ENCODE data around the gene OR10R2. TPM values are rescaled to one million over a fixed set of nuclear protein-coding genes. Genes with fewer than 3 reads are reported as not detected.
"Not testable (repeated sequence)": the region's sequence is repeated elsewhere in the genome, so short reads cannot be mapped to it uniquely, and the experiment has no call there.

OR10R2 gene, protein sequence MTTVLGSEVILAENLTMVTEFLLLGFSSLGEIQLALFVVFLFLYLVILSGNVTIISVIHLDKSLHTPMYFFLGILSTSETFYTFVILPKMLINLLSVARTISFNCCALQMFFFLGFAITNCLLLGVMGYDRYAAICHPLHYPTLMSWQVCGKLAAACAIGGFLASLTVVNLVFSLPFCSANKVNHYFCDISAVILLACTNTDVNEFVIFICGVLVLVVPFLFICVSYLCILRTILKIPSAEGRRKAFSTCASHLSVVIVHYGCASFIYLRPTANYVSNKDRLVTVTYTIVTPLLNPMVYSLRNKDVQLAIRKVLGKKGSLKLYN
- not detected in 2 replicates for total RNA-seq

DNA sequence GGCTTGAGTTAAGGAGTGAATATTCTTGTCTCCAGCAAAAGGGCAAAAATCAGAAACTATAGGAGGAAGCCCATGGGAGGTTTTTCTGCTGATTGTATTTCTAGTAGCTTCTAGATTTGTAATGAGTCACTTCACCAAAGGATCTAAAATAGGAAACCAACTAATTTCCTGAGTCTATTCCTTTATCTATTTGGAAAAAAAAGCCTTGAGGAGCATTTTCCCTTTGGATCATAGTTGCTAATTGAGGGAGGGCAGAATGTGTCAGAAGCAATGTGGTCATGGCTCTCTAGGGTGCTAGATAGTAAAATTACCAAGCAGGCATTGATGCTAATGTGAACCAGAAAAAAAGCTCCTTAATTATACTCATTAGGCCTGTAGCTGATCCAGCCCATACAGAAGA is at the start of gene OR10R2:
Gene OR10R2 (plus strand): TSS at position 301 of the 400 bp plus-strand sequence. CDS start 106 bp downstream, outside the sequence.
- intact Hi-C loops (cut with micrococcal nuclease), result no loop called here

DNA sequence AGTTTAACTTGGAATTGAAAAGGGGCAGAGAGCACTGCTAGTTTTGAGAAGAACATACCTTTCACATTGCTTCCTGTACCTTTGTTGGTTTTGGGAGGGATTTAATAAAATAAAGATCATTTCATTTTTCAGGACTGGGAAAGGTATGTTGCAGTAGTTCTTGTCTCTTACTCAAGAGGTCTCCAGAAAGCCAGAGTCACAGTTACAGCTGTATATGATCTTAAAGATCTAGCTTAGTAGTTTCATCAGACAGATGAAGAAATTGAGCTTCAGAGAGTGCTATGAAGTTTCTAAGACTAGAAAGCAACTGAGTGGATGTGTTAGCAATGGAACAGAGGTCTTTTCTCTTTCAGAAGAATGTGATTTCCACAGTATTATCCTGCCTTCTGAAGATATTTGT is 47.0 kb upstream of the OR10R2 start:
- intact Hi-C loops (cut with micrococcal nuclease), result no loop called here

DNA sequence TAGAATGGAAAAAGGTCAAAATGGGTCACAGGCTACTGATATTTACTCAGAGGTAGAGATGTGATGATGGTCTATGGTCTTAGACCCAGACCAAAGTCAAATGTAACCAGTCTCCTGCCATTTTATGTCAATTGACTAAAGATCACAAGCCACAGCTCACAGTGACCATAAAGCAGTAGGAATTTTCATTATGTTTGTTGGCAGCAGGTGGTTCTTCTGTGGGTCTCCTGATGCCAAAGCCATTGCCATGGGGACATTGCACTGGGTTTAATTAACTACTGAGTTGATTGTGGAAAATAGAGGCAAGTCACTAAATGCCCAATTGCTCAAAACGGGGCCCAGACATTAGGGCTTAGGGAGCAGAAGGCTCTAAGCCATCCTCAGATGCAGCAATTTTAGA is 45.9 kb upstream of the OR10R2 start, which contains the start of gene OR10K2:
Gene OR10K2 (minus strand): TSS at position 101 of the 400 bp plus-strand sequence. CDS start 5,371 bp downstream, outside the sequence.
- intact Hi-C loops (cut with micrococcal nuclease), result no loop called here

DNA sequence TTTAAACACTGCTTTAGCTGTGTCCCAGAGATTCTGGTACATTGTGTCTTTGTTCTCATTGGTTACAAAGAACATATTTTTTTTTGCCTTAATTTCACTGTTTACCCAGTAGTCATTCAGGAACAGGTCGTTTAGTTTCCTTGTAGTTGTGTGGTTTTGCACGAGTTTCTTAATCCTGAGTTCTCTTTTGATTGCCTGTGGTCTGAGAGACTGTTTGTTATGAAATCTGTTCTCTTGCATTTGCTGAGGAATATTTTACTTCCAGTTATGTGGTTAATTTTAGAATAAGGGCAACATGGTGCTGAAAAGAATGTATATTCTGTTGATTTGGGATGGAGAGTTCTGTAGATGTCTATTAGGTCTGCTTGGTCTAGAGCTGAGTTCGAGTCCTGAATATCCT is 41.9 kb upstream of the OR10R2 start:
- intact Hi-C loops (cut with micrococcal nuclease), result not testable (repeated sequence)

DNA sequence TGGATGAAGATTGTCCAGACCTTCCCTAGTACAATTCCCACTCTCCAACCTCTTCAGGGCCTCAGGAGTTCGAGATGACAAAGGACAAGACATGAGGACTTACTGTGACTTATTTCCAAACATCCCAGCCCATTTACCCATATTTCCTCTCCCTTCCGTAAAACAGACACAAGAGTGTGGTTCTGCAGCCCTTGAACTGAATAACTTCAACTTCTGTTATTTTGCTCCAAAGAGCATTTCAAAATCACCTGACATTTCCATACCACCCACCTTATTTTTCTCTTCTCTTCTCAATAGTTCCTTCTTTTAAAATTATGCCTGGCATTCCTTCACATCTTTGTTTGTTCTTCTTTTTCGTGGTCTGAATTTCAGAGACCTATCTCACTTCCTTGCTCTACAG is 37.3 kb upstream of the OR10R2 start:
- intact Hi-C loops (cut with micrococcal nuclease), result no loop called here

DNA sequence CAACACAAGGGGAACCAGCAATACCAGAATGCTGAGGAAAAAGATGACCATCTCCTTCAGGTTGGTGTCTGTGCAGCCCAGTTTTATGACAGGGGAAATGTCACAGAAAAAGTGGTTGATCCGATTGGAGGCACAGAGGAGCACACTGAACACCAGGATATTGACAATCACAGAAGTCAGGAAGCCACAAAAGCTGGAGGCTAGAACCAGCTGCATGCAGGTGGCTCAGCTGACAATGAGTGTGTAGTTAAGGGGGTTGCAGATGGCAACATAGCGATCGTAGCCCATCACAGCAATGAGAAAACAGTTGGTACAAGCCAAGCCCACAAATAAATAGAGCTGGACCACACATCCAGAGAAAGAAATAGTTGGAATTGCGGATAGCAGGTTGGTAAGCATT is 26.6 kb upstream of the OR10R2 start:
- intact Hi-C loops (cut with micrococcal nuclease), result no loop called here

DNA sequence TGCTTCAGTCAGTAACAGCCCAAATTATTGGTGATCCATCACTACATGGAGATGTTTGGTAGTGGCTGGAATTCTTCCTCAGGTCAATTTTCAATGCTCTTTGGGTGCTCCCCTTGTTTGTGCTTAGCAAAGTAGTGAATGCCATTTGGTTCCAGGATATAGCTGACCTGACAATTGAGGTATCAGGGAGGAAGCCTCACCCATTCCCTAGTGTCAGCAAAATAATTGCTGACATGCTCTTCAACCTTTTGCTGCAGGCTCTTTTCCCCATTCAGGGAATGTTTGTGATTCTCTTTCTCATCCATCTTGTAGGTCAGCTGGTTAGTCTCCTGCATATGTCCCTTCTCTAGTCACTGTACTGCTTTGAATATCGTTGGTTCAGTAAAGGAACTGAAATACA is 17.5 kb upstream of the OR10R2 start:
- intact Hi-C loops (cut with micrococcal nuclease), result no loop called here

DNA sequence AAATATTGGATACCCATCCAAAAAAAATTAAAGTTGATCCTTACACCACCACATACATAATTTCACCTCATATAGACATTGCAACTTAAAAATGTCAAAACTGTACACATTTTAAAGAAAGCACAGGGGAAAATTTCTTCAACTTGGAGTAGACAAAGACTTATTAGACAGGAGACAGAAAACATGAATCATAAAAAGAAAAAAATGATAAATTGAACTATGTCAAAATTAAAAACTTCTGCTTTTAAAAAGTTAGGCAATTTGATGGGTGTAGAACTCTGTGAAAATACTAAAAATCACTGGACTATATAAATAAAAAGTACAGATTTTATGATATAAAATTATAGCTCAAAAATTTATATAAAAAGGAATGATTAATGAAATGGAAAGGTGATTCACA is 14.8 kb upstream of the OR10R2 start:
- intact Hi-C loops (cut with micrococcal nuclease), result no loop called here

DNA sequence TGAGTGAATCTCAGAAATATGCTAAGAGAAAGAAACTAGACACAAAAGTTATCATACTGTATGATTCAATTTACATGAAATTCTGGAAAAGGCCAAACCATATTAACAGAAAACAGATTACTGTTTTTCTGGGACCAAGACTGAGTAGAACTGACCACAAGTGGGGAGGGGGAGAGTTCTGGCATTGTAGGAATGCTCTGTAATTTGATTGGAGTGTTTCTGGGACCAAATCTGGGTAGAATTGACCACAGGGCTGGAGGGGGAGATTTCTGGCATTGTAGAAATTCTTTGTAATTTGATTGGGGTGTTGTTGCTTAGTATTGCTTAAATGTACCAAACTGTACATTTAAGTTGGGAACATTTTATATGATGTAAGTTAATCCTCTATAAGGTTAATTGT is 13.8 kb upstream of the OR10R2 start:
- intact Hi-C loops (cut with micrococcal nuclease), result no loop called here

DNA sequence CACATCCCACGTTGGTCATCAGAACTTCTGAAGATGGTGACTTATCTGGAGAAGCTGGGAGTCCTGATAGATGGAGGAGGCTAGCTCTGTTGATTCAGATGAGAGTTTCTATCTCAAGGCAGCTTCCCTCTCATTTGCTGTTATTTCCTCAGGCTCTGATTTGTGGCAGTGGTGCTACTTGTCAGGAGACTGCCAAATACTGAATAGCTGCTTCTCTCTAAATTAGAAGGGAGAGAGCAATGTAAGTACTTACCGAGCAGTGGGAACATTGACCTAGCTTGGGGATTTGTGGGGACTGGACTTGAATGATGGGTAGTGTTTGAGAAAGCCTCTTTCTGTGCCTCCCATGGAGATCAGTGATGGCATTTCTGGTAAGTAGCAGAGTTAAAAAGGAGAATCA is 10.5 kb upstream of the OR10R2 start, which contains the start of gene OR10K1:
Gene OR10K1 (plus strand): TSS at position 301 of the 400 bp plus-strand sequence. CDS start 3,728 bp downstream, outside the sequence.
- intact Hi-C loops (cut with micrococcal nuclease), result no loop called here

DNA sequence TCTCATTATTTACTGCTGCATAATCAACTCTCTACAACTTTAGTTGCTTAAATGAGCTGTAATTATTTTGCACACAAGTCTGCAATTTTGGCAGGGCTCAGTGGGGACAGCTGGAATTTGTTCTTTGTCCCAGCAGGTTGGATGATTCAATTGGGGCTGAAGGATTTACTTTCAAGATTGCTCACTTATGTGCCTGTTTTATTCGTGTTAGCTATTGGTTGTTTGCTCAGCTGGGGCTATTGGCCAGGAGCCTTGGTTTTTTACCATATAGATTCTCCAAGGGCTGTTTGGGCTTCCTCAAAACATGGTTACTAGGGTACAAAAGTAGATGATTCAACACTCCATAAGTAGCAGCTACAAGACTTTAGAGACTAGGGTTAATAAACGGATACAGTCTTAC is 13.4 kb downstream of the OR10R2 start:
- intact Hi-C loops (cut with micrococcal nuclease), result no loop called here

DNA sequence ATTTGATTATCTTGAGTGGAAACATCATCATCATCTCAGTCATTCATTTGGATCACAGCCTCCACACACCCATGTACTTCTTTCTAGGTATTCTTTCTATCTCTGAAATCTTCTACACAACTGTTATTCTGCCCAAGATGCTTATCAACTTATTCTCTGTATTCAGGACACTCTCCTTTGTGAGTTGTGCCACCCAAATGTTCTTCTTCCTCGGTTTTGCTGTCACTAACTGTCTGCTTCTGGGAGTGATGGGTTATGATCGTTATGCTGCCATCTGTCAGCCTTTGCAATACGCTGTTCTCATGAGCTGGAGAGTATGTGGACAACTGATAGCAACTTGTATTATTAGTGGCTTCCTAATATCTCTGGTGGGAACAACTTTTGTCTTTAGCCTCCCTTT is 19.3 kb downstream of the OR10R2 start:
- intact Hi-C loops (cut with micrococcal nuclease), result no loop called here

DNA sequence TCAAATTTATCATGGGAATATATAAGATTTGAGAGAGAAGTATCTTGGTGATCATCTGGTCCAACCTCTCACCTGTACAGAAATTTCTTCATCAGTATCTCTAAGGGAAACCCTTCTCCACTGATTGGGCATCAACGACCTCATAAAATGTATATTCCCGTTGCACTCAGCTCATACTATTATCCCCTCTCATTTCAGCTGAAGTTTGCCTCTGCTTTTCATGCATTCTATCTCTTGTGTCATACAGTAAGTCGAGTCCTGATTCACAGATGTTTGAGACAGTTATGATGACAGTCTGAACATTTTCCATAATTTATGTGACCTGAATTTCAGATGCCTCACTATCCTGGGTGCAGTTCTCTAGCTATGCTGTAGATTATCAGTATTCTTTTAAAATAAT is 21.0 kb downstream of the OR10R2 start:
- intact Hi-C loops (cut with micrococcal nuclease), result no loop called here

DNA sequence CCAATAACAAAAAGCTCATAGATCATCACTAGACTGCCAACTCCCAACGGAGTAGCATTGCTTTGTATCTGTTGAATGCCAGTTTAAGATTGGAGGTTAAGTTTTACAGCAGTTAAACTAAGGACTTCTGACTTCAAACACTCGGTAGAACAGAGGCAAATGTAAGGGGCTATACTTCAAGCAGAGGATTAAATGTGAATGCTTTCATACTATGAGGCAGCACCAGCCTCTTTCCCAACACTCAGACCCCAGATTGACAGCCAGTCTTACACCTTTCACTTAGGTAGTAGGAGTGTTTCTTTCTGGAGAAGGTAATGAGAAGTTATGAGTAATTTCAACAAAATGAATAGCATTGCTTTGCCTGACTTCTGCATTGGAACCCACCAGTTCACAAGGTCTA is 22.8 kb downstream of the OR10R2 start:
- intact Hi-C loops (cut with micrococcal nuclease), result no loop called here

DNA sequence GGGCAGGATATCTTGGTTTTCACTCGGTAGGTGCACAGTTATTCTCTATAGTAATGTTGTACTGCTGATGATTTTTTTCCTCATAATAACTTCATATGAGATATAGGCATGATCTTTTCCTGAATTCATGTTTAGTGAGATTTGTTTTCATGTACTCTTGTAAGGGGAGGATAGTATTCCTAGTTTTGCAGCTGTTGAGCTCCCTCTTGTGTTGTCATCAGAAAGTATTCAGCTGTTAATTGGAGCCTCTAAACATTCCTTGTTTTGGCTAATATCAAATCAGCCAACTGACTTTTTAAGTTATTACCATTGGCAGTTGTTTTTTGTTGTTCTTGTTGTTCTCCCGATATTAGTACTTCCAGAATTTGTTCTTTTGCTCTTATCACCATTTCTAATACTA is 24.4 kb downstream of the OR10R2 start:
- intact Hi-C loops (cut with micrococcal nuclease), result loop anchor here (1.0 kb wide), 1 partner anchor 250 kb away; no protein-coding TSS in a partner anchor

DNA sequence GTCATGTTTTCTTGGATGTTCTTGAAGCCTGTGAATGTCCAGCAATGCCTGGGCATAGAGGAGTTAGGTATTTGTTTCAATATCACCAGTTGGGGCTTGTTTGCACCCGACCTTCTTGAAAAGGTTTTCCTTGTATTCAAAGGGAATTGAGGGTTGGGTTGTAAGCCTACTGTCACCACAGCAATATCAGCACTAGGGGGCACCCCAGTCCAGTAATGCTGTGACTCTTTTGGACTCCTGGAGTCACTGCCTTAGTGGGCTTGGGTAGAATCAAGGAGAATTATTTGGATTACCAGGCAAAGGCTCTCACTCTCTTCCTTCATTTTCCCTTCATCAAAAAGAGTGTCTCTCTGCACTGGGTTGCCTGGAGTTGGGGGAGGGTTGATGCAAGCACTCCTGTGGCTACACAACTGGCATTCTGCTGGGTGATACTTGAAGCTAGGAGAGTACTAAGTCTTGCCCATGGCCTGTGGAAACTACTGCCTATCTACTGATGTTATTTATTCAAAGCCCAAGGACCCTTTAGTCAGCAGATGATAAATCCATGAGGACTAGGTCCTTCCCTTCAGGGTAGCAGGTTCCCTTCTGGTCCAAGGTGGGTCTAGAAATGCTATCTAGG is 34.5 kb downstream of the OR10R2 start:
- intact Hi-C loops (cut with micrococcal nuclease), result loop anchor here (1.0 to 5.0 kb wide), 3 partner anchors 304 to 561 kb away; no protein-coding TSS in a partner anchor

DNA sequence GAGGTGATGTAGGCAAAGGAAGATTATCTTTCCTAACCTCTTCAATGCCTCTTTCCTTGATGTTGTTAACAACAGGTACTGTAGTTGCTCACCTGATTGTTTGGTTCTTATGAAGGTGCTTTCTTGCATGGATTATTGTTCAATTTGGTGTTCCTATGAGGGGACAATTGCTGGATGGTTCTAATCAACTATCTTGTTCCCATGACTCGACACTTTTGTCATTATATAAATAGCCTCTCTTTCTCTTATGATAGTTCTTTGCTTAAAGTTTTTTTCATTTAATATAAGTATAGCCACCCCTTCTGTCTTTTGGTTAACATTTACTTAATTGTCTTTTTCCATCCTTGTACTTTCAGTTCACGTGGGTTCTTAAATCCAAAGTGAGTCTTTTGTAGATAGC is 35.5 kb downstream of the OR10R2 start:
- intact Hi-C loops (cut with micrococcal nuclease), result loop anchor here (5.0 kb wide), 2 partner anchors 305 to 560 kb away; no protein-coding TSS in a partner anchor

DNA sequence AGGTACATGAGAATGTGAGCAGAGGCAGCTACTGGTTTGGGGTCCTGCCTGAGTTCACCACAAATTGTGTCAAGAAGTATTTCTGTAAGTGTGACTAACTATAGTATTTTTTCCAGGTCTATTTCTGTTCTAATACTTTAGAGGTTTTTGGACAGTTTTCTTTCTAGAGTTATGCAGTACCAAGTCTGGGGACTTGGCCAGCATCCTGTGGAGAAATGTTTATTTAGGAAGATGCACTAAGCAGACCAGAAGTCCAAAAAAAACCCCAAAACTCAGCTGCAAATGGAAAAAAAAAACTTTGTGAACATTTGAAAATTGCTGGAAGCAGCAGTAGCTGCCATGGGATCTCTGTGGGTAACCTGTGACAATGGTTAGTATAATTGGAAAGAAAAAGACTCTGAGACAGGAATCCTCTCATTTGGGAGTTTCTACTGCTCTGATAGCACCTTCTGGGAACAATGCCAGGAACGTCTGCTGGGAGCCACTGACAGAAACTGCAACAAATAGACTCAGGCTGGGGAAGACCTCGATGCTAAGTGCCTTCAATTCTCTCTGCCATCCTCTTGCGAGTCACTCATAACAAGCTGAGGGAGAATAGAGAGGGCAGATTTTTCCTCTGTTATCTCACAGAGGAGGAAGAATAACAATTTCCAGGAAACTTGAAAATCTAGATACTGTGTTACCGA is 37.6 kb downstream of the OR10R2 start:
- intact Hi-C loops (cut with micrococcal nuclease), result loop anchor here (5.0 kb wide), 2 partner anchors 307 to 558 kb away; no protein-coding TSS in a partner anchor

DNA sequence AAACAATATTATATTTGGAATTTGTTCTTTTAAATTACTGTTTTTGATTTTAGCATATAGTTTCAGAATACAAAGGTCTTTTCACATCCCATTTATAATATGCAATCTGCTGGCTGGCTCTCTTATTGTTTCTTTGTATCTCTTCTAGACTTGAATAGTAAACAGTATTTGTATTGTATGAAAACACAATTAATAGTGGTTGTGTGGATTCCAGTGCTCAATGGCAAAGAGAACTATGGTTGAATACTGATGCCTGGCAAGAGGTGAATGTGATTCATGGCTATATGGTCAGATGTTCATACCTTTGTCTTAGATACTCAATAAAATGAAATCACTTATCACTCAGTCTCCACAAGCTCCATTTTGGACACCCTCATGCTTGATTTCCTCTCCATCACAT is 44.9 kb downstream of the OR10R2 start:
- intact Hi-C loops (cut with micrococcal nuclease), result no loop called here

DNA sequence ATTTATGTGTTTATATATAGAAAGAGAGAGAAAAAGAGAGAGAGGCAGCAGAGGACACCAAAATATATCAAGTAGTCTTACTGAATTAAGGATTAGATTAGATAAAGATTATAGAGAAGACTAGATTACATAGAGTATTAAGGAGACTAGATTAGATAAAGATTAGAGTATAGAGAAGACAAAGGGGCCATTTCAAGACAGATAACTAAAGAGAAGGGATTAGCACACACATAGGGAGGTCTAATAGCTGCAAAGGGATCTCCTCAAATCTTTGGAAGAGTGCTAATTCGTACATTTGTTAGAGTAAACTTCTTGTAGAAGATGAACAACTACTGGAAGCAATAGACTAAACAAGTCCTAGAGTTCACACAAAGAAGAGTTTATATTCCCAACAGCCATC is 48.0 kb downstream of the OR10R2 start:
- intact Hi-C loops (cut with micrococcal nuclease), result no loop called here

DNA sequence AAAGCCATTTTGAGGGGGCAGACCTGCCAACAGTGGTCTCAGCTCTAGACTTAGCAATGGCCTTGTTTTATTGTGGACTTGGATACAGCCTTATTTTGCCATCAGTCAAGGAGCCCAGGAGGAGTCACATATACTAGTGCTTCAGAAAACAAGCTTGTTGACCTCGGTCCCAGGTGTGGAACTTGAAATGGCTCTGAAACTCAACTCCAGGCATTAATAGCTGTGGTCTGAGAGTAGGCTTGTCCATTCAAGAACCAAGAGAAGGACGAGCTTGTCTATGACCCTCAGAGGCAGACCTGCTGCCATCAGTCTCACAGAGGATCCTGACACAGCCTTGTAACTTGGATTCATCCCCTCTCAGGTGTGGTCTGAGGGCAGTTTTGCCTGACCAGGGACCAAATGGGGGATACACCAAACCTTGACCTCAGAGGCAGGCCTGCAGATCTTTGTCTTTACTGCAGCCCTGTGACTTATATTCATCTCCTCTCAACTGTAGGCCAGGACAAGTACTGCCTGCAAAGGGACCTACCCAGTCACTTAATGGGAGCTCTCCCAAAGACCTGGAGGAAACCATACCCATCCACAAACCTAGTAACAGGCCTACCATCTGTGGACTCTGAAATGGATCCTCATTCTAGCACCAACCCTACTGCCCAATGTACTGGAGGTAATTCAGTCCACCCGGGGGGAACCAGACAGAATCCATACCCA is 49.1 kb downstream of the OR10R2 start:
- intact Hi-C loops (cut with micrococcal nuclease), result no loop called here
